ENCODE results near the gene PRRX1. TPM values are rescaled to one million over a fixed set of nuclear protein-coding genes. Genes with fewer than 3 reads are reported as not detected.

Gene PRRX1
- total RNA-seq, 1 donor from 2014 or later: 0.26 TPM

- no peak overlapping the region for H3K4me3 ChIP-seq (ENCODE audit: low read depth, low read length)
- DNase-seq (ENCODE audit: low read depth) (no peak), FAIRE-seq (no peak)
- no peak for TF ChIP-seq CTCF (IDR thresholded peaks at IDR 0.05; ENCODE audit: insufficient read depth, low read length, severe bottlenecking)
- H3K27me3 ChIP-seq (ENCODE audit: control insufficient read depth, insufficient read depth, low read length): no peaks in the 10 kb centered on the region
- no peaks in the 10 kb centered on the region for H3K36me3 ChIP-seq (ENCODE audit: control insufficient read depth, insufficient read depth, low read length)
Observed at GRCh38 chr1:170725326-170725725, 61.4 kb downstream of the PRRX1 start.

GRCh38 chr1:170727963-170728362 lies 64.0 kb downstream of the PRRX1 start:
- Histone ChIP-seq H3K27me3 (ENCODE audit: control insufficient read depth, insufficient read depth, low read length) (no peaks in the 10 kb centered on the region), H3K36me3 (ENCODE audit: control insufficient read depth, insufficient read depth, low read length) (no peaks in the 10 kb centered on the region)
- no peak for FAIRE-seq

GRCh38 chr1:170729225-170730002 lies 65.5 kb downstream of the PRRX1 start:
- H3K36me3 ChIP-seq (ENCODE audit: control insufficient read depth, insufficient read depth, low read length): no peaks in the 10 kb centered on the region
- no peak overlapping the region for H3K4me3 ChIP-seq (ENCODE audit: low read depth, low read length)
- H3K27me3 ChIP-seq (ENCODE audit: control insufficient read depth, insufficient read depth, low read length): no peaks in the 10 kb centered on the region
- peak; percentile 5 for DNase-seq (ENCODE audit: low read depth)
- no peak for TF ChIP-seq CTCF (IDR thresholded peaks at IDR 0.05; ENCODE audit: insufficient read depth, low read length, severe bottlenecking)
- no peak for FAIRE-seq

More at GRCh38 chr1:170727963-170728362, 64.0 kb downstream of the PRRX1 start:
- TF ChIP-seq CTCF (IDR thresholded peaks at IDR 0.05; ENCODE audit: insufficient read depth, low read length, severe bottlenecking): no peak
- H3K4me3 ChIP-seq (ENCODE audit: low read depth, low read length): no peak overlapping the region
- no peak for DNase-seq (ENCODE audit: low read depth)

- FAIRE-seq (no peak), DNase-seq (ENCODE audit: low read depth) (no peak)
- H3K36me3 ChIP-seq (ENCODE audit: control insufficient read depth, insufficient read depth, low read length): no peaks in the 10 kb centered on the region
- H3K27me3 ChIP-seq (ENCODE audit: control insufficient read depth, insufficient read depth, low read length): no peaks in the 10 kb centered on the region
- no peak for TF ChIP-seq CTCF (IDR thresholded peaks at IDR 0.05; ENCODE audit: insufficient read depth, low read length, severe bottlenecking)
- H3K4me3 ChIP-seq (ENCODE audit: low read depth, low read length): no peak overlapping the region
Observed at GRCh38 chr1:170730014-170730413, 66.1 kb downstream of the PRRX1 start.

- TF ChIP-seq CTCF (IDR thresholded peaks at IDR 0.05; ENCODE audit: insufficient read depth, low read length, severe bottlenecking): no peak
- no peak for FAIRE-seq
- DNase-seq (ENCODE audit: low read depth): peak; percentile 5
- H3K36me3 ChIP-seq (ENCODE audit: control insufficient read depth, insufficient read depth, low read length): no peaks in the 10 kb centered on the region
- H3K4me3 ChIP-seq (ENCODE audit: low read depth, low read length): no peak overlapping the region
- no peaks in the 10 kb centered on the region for H3K27me3 ChIP-seq (ENCODE audit: control insufficient read depth, insufficient read depth, low read length)
Observed at GRCh38 chr1:170730438-170730837, 66.5 kb downstream of the PRRX1 start.

Data from bronchial epithelial cell (primary cell).